Adrenal gland (tissue), 12 donors: ENCODE measurements around the gene TFF3. TPM values are rescaled to one million over a fixed set of nuclear protein-coding genes. Genes with fewer than 3 reads are reported as not detected.

ENCODE experiments used
- DNase-seq, 7 donors: peaks; one replicate each; pipeline ENCODE4 v3.0.0-alpha.2; 2019 to 2020
- H3K27ac ChIP-seq, 5 donors: fragments of 200-600 bp; sonication (generic) in 4 of 5; 1 replicate in 3 of 5; 2 replicates in 2 of 5; pipeline versions ENCODE4 v1.5.1 to v1.8.0; 2016 to 2020; ENCODE audit warnings: mild to moderate bottlenecking in 1 of 5
- H3K27me3 ChIP-seq: fragments of 200-600 bp; 2 replicates; pipeline ENCODE4 v1.8.0; 2021
- H3K36me3 ChIP-seq, 2 donors: fragments of 200-600 bp; replicated peaks in 1 of 2; 1 replicate in 1 of 2; 2 replicates in 1 of 2; pipeline versions ENCODE4 v1.5.1 to v1.8.0; 2018 to 2022
- H3K4me1 ChIP-seq, 2 donors: fragments of 200-600 bp; replicated peaks in 1 of 2; 1 replicate in 1 of 2; 2 replicates in 1 of 2; pipeline versions ENCODE4 v1.5.1 to v1.8.0; 2018 to 2021
- H3K4me3 ChIP-seq, 4 donors: fragments of 200-600 bp; sonication (generic) in 3 of 4; one replicate each; pipeline ENCODE4 v1.5.1; 2016 to 2018
- H3K9me3 ChIP-seq, 3 donors: fragments of 200-600 bp; sonication (generic) in 1 of 3; replicated peaks in 1 of 3; 1 replicate in 2 of 3; 2 replicates in 1 of 3; pipeline versions ENCODE4 v1.5.1 to v1.8.0; 2016 to 2021
- POLR2A ChIP-seq, 2 donors: fragments of 450-650 bp; IDR thresholded peaks; one replicate each; pipeline ENCODE4 v1.6.1; 2017; ENCODE audit warnings: antibody characterized with exemption in 2 of 2, mild to moderate bottlenecking in 2 of 2, moderate library complexity in 1 of 2
- WGBS, 4 donors: extraction: QIAGEN DNeasy Blood & Tissue Kit in 2 of 4; methylation state at CpG; one replicate each; pipeline versions ENCODE4 v1.1.5 to v1.1.7; 2013 to 2017; 5-methylcytosine and 5-hydroxymethylcytosine counted together
- intact Hi-C, 2 donors: fragments of 100-400 bp; cut with DNase I; formaldehyde crosslinking; loops; one replicate each; pipeline versions ENCODE4 v1.14.1 to v1.15.0; 2022 to 2023
- polyA plus RNA-seq, 3 donors: library from polyadenylated mRNA; stranded (reverse); fragments of 200-250 nt in 2 of 3; fragments of 350-450 nt in 1 of 3; fragmentation: Illumina TruSeq in 1 of 3; extraction: RNeasy Lipid Tissue Mini Kit (QIAGEN cat#74804) in 1 of 3; gene quantifications; one replicate each; pipeline ENCODE4 v1.2.3, GENCODE V29; 2013 to 2014
- total RNA-seq, 9 donors: library from RNA; depleted of rRNA in 4 of 9; stranded (reverse); fragments of >200 nt in 4 of 9; fragments of 120-200 nt in 1 of 9; fragmentation: NEBNext Ultra II Directional in 1 of 9; extraction: Animal tissue kit (Norgen Biotek cat#: 25700) in 1 of 9; gene quantifications; one replicate each; pipeline versions ENCODE4 v1.1.0 to v1.2.4, GENCODE V29; 2013 to 2023
- TF ChIP-seq, protein P1 (sequence below), 6 experiments: fragments of 450-650 bp in 4 of 6; fragments of 200-600 bp in 2 of 6; sonication (generic) in 1 of 6; IDR thresholded peaks; 1 replicate in 5 of 6; 2 replicates in 1 of 6; pipeline versions ENCODE4 v1.5.1 to v1.8.0; 2016 to 2021; ENCODE audit warnings: antibody characterized with exemption in 6 of 6, mild to moderate bottlenecking in 2 of 6, moderate library complexity in 1 of 6
- donor health status: healthy with polysubstance abuse.
- donor health status: Bipolar disorder and iron deficiency.
- donor health status: DM: yes; HTN: yes; CAD: no.
- donor health status: DM: no; HTN: no; CAD: no.
- donor health status: DM: no; HTN: no; CAD: no.
- donor health status: DM: yes; HTN: yes; CAD: no.

TFF3 gene
- total and polyA plus RNA-seq, 12 donors = 1.2 to 42.3 (median 11.1) TPM

DNA sequence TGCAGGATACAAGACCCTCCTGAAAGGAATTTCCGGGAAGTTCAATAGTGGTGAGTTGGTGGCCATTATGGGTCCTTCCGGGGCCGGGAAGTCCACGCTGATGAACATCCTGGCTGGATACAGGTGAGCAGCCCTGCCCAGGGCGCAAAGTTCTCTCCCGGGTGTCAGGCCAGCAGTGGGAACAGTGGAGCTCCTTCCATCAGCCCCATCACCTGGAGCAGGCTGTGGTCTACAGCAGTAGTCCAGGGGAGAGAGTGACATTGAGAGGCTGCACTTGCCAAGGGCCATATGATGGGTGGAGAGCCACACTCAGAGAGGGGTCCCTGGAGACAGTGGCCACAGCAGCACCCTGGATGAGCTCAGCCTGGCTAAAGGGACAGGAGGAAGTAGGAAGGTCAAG is 44.1 kb downstream of the TFF3 start:
- peaks cover 6 to 8% of the 10 kb centered on the region in 2 donors for H3K4me1 ChIP-seq
- no peaks in the 10 kb centered on the region for H3K27me3 ChIP-seq
- no peak for DNase-seq
- no peaks in the 10 kb centered on the region for H3K9me3 ChIP-seq
- no peak overlapping the region for H3K27ac ChIP-seq
- intact Hi-C loops = loop anchor here in 1 of 2 donors (10.0 kb wide), 1 partner anchor 56 kb away; the partner anchor contains the start of gene ABCG1
- 89 to 95% (median 93%) methylated on average over 6 of the region's 6 CpGs for WGBS, 4 donors
- peaks cover 0 to 10% of the 10 kb centered on the region in 2 donors for H3K36me3 ChIP-seq
- TF ChIP-seq, protein P1, sequence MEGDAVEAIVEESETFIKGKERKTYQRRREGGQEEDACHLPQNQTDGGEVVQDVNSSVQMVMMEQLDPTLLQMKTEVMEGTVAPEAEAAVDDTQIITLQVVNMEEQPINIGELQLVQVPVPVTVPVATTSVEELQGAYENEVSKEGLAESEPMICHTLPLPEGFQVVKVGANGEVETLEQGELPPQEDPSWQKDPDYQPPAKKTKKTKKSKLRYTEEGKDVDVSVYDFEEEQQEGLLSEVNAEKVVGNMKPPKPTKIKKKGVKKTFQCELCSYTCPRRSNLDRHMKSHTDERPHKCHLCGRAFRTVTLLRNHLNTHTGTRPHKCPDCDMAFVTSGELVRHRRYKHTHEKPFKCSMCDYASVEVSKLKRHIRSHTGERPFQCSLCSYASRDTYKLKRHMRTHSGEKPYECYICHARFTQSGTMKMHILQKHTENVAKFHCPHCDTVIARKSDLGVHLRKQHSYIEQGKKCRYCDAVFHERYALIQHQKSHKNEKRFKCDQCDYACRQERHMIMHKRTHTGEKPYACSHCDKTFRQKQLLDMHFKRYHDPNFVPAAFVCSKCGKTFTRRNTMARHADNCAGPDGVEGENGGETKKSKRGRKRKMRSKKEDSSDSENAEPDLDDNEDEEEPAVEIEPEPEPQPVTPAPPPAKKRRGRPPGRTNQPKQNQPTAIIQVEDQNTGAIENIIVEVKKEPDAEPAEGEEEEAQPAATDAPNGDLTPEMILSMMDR (IDR thresholded peaks at IDR 0.05) = no peak
- no peak for TF ChIP-seq POLR2A (IDR thresholded peaks at IDR 0.05)
- H3K4me3 ChIP-seq = no peak overlapping the region

GRCh38 chr21:42269386-42269785 is 45.8 kb downstream of the TFF3 start:
- Histone ChIP-seq H3K4me3 (no peak overlapping the region), H3K9me3 (no peaks in the 10 kb centered on the region), H3K27me3 (no peaks in the 10 kb centered on the region), H3K36me3 (peaks cover 0 to 10% of the 10 kb centered on the region in 2 donors), H3K27ac (no peak overlapping the region), H3K4me1 (peaks cover 8 to 9% of the 10 kb centered on the region in 2 donors)
- WGBS, 4 donors = 76 to 86% (median 83%) methylated on average over 10 of the region's 10 CpGs
- intact Hi-C loops = no loop called here
- no peak for TF ChIP-seq POLR2A (IDR thresholded peaks at IDR 0.05)
- TF ChIP-seq, protein P1 (IDR thresholded peaks at IDR 0.05) = no peak
- DNase-seq = no peak

DNA sequence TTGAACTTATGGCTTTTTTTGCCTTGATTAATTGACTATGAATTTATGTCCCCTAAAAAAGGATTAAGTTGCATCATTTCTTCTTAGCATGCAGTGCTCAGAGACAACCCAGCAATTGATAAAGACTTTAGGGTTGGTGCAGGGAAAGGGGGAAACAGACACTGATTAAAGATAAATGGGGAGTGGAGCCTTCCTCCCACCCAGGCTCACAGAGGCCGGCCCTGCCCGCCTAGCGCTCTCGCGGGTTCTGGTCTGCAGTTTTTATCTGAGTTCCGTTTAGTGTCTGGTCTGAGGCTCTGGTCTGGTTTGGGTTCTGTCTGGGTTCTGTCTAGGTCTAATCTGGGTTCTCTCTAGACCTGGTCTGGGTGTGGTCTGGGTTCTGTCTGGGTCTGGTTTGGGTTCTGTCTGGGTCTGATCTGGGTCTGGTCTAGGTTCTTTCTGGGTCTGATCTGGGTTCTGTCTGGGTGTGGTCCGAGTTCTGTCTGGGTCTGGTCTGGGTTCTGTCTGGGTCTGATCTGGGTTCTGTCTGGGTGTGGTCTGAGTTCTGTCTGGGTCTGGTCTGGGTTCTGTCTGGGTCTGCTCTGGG is 48.1 kb downstream of the TFF3 start:
- H3K36me3 ChIP-seq = peaks cover 0 to 5% of the 10 kb centered on the region in 2 donors
- intact Hi-C loops = no loop called here
- no peak overlapping the region for H3K27ac ChIP-seq
- peaks cover 29 to 31% of the 10 kb centered on the region in 2 donors for H3K4me1 ChIP-seq
- 70 to 86% (median 78%) methylated on average over 7 of the region's 7 CpGs for WGBS, 4 donors
- no peaks in the 10 kb centered on the region for H3K27me3 ChIP-seq
- TF ChIP-seq, protein P1 (IDR thresholded peaks at IDR 0.05) = no peak
- no peak for TF ChIP-seq POLR2A (IDR thresholded peaks at IDR 0.05)
- H3K9me3 ChIP-seq = no peaks in the 10 kb centered on the region
- no peak for DNase-seq
- H3K4me3 ChIP-seq = no peak overlapping the region

- intact Hi-C loops = no loop called here
- 79 to 90% (median 84%) methylated on average over 3 to 12 of the region's 12 CpGs for WGBS, 4 donors
- Histone ChIP-seq H3K4me3 (no peak overlapping the region), H3K27me3 (no peaks in the 10 kb centered on the region), H3K27ac (no peak overlapping the region), H3K9me3 (no peaks in the 10 kb centered on the region), H3K4me1 (peaks cover 36 to 46% of the 10 kb centered on the region in 2 donors), H3K36me3 (no peaks in the 10 kb centered on the region)
- DNase-seq = no peak
- TF ChIP-seq POLR2A (IDR thresholded peaks at IDR 0.05) = no peak
- TF ChIP-seq, protein P1 (IDR thresholded peaks at IDR 0.05) = no peak
Observed at GRCh38 chr21:42265231-42265812, 49.9 kb downstream of the TFF3 start.
